ENCODE measurements around the gene THYN1.

THYN1 gene

DNA sequence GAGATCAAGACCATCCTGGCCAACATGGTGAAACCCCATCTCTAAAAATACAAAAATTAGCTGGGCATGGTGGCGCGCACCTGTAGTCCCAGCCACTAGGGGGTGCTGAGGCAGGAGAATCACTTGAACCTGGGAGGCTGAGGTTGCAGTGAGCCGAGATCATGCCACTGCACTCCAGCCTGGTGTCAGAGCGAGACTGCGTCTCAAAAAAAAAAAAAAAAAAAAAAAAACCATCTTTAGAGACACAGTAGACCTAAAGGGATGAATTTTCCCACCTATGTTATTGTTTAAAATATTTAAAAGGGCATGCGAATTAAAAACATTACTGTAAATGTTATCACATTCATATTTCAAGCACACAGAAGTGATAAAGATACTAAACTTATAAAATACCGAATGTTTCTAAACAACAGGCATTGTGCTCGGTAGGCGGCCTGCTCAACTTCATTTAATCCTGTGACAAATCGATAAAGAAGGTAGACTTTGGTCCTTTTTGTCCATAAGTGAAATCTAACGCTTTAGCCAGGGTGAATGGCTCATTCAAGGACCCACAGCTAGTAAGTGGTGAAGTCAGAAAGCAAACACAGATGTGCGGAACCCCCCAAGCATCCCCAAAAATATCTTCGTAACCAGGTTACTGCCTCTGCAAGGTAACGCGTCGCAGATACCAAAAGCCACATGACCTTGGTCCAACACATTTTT is 45.5 kb downstream of the THYN1 start:
- peak; percentile 55 for DNase-seq

DNA sequence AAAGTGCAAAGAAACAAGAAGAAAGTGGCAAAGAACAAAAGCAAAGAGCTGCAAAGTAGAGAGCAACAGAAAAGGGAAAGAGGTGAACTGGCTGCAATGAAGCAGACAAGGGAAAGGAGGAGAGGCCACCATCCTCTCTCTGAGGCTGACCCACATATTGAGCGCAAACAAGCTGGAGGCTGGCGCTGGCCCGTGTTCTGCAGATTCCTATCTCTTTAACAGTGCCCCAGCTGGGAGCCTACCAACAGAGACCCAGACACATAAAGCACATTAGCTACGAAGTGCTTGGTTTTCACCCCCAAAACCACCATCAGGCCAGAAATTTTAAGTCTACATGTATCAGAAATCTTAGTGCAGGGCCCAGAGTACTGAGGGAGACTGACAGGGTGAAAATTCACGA is 47.0 kb downstream of the THYN1 start:
- DNase-seq = no peak

DNA sequence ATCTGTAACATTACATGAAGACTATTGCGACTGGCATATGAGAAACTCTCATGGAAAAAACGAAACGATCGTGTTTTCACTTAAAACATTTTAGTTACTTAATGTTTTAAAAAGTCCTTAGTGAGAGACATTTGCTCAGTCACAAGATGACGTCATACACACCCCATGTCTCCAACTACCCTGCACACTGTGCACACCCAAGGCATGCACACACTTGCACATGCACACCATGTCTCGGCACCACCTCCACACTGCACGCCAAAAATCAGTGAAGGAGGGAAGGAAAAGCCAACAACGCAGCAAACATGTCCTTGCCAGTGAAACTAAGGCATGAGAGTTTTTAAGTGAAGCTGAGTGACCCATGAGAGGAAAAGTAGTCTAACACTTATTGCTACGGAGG is 47.4 kb downstream of the THYN1 start:
- no peak for DNase-seq

DNA sequence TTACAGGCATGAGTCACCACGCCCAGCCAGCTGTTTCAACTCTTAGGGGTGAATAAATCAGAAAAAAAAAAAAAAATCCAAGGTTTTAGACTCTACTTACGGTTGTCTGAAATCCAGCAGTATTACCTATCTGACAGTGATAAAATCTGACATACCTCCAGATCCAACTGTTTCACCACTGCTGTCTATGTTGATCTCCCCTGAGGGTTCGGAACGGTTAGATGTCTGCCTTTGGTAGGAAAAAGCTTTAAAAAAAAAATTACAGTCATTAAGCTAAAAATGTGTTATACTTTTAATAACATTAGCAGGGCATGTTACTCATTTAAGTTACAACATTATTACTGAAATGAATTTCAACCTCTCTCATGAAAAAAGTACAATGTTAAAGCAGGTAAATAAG is 50.5 kb downstream of the THYN1 start:
- no peak for DNase-seq

DNA sequence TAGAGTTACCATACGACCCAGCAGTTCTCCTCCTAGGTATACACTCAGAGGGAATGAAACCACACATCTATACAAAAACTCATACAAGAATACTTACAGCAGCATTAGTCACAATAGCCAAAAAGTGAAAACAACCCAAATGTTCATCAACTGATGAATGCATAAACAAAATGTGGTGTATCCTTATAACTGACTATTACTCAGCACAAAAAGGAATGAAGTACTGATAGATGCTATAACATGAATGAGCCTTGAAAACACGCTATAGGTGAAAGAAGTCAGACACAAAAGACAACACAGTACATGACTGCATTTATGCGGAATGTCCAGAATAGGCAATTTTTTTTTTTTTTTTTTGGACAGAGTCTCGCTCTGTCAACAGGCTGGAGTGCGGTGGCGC is 52.5 kb downstream of the THYN1 start:
- DNase-seq = no peak

DNA sequence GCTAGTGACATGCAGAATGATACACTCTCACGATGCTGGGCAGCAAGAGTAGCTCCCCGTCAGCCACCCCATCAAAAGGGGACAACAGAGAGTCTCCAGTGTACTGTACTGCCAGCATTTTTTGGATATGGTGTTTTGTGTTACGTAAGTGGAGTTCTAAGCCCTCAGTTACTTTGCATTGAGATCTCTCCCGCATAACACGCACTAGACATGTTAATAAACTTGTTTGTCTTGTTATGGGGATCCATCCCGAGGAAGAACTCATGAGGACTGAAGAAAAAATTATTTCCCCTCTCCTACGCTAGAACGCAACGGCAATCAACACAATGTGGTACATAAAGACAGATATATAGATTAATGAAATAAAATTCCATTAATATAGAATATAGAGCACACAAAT is 53.6 kb downstream of the THYN1 start:
- no peak for DNase-seq

Data from NCI-H69 (cell line).